Esophagus mucosa (tissue), 1 donor: Measurements from ENCODE around the gene MDFI. TPM values are rescaled to one million over a fixed set of nuclear protein-coding genes. Genes with fewer than 3 reads are reported as not detected.

Experiments used
- ATAC-seq: fragments of 200-7000 bp; cut with Tn5 transposase; one replicate; pipeline ENCODE4 v1.9.1; 2020
- total RNA-seq: library from RNA; stranded (reverse); gene quantifications from one replicate; pipeline ENCODE4 v1.2.4, GENCODE V29; 2023
- donor health status: DM: yes; HTN: yes; CAD: no.

Gene MDFI, protein sequence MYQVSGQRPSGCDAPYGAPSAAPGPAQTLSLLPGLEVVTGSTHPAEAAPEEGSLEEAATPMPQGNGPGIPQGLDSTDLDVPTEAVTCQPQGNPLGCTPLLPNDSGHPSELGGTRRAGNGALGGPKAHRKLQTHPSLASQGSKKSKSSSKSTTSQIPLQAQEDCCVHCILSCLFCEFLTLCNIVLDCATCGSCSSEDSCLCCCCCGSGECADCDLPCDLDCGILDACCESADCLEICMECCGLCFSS
- total RNA-seq, result 47.1 TPM

GRCh38 chr6:41638002-41638934, at the start of gene MDFI:
TSS of gene MDFI (plus strand) at chr6:41638468. CDS start at chr6:41638750, 282 bp downstream.
- ATAC-seq, result no peak

GRCh38 chr6:41589223-41589622, 49.0 kb upstream of the MDFI start:
- no peak for ATAC-seq

- no peak for ATAC-seq
These were observed 48.3 kb upstream of the MDFI start for GRCh38 chr6:41589636-41590622.

- no peak for ATAC-seq
These were observed 47.1 kb upstream of the MDFI start for GRCh38 chr6:41591122-41591521.

- ATAC-seq, result peak; percentile 64
These were observed 46.3 kb upstream of the MDFI start for GRCh38 chr6:41591859-41592502.

- no peak for ATAC-seq
These were observed 44.9 kb upstream of the MDFI start for GRCh38 chr6:41593406-41593805.

- no peak for ATAC-seq
These were observed 44.4 kb upstream of the MDFI start for GRCh38 chr6:41593839-41594238.

DNA sequence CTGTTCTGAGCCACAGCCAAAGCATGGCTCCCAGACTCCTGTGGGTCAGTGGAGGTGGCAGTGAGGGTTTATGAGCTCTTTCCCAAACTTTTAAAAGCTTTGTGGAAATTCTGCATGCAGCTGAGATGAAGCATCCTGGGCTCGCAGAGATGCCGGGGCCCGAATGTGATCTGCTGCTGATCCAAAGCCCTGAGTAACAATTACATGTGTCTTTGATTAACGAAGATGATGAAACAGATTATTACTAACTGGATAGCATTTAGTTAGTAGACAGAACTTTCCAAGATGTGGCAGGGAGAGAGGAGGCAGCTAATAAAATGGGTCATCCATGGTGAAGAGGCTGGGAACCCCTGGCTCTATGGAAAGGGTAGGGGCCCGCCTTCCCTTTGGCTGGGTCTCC, 43.9 kb upstream of the MDFI start:
- ATAC-seq, result no peak

DNA sequence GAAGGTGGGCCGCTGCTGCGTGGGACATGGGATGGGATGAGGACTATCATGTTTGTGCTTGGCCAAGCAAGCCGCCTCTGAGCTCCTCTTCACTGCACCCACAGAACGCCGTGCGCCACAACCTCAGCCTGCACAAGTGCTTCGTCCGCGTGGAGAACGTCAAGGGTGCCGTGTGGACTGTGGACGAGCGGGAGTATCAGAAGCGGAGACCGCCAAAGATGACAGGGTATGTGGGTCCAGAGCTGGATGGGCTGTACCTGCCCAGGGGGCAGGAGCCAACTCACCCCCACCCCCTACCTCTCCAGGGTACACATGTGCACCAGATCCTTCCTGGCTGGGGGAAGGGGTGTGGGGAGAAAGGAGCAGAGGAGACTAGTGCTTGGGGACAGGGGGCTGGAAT, 43.5 kb upstream of the MDFI start:
- no peak for ATAC-seq

DNA sequence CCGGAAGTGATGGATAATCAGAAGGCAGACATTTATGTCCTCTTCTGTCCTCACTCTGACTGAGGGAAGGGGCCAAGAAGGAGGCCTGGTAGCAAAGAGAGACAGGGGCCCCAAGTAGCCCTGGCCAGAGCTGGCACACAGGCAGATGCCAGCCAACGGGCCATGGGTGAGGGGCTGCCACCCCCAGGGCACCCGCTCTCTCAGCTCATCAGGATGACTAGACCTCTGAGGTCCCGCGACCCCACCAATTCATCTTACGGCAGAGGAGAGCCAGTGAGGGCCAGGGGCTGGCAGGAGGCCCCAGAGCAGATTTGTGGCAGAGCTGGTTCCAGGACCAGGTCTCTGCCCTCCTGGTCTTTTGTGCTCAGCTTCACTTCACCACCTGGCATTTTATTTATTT, 43.1 kb upstream of the MDFI start:
- no peak for ATAC-seq

- no peak for ATAC-seq
These were observed 42.1 kb upstream of the MDFI start for GRCh38 chr6:41596096-41596685.

- no peak for ATAC-seq
These were observed 41.5 kb upstream of the MDFI start for GRCh38 chr6:41596807-41597206.

- no peak for ATAC-seq
These were observed 40.8 kb upstream of the MDFI start for GRCh38 chr6:41597246-41598000.

DNA sequence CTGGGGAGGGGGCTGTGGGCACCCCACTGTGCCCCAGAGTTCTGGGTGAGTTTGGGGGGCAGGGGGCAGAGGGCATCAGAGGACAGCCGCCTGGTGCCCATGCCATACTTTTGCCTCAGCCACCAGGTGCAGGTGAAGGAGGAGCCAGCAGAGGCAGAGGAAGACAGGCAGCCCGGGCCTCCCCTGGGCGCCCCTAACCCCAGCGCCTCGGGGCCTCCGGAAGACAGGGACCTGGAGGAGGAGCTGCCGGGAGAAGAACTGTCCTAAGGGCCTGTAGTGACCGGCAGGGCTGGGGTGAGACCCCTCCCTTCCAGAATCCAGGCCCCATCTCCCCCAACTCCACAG, 39.6 kb upstream of the MDFI start:
- no peak for ATAC-seq

DNA sequence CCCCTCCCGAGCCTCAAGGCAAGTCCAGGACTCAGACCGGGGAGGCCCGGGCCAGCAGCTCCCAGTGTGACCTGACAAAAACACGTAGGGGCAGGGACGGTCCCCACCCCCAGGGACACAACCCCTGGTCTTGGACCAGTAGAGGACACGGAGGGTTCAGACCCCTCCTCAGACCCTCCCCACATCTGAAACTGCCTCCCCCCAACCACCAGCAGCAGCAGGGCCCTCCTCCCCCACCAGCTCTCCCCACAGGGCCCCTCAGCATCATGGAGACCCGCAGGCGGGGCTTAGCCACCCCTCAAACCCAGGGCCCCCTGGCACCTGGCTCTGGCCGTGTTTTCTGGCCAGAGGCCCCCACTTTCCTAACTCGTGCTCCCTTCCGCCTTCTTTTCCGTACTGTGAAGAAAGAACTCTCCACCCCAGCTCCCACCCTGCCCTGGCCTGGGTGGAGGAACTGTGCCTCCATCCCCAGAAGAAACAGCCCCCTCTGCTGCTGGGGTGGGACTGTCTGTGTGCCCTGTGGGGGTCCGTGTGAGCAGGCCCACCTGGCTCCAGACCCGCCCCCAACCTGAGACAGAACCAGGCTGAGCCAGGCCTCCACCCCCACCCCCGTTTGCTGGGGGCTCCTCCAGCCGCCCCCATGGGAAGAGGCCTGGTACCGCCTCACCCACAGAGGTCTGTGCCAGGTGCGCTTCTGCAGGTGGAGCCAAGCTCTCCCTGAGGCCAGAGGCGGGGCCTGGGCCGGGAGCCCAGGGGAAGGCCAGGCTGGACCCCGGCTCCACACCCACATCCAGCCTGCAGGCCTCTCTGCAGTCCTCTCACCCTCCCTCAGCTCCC, 39.0 kb upstream of the MDFI start:
- ATAC-seq, result no peak

GRCh38 chr6:41599852-41600445, 38.3 kb upstream of the MDFI start:
- ATAC-seq, result no peak

DNA sequence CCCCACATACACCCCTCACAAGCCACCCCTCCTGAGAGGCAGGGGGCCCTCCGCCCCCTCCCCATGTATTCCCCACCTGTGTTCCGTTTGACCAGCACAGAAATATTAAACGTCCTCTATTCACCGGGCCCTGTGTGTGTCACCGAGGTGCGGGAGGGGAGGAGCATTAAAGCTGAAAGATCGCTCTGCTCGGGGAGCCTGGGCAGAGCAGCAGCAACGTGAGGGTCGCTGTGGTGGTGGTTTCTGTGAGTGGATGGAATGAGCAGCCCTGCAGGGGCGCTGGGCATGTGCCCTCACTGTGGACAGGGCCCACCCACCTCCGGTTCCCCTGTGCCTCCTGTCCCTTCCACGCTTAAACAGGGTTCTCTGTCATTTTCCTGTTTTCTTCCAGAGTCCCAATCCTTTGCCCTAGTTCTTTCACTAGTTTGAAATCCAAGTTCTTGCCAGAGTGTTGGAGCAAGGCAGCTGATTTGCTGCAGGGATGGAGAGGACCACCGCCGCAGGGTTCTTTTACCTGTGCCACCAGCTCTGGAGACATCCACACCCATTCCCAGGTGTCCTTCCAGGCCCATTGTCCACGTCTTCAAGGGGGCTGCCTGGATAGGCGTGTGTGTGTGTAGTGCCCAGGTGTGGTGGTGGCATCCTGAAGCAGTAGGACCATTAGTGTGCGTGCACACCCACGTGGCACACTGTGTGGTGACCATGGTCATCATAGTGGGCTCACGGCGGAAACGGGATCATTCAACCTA, 37.6 kb upstream of the MDFI start:
- no peak for ATAC-seq

DNA sequence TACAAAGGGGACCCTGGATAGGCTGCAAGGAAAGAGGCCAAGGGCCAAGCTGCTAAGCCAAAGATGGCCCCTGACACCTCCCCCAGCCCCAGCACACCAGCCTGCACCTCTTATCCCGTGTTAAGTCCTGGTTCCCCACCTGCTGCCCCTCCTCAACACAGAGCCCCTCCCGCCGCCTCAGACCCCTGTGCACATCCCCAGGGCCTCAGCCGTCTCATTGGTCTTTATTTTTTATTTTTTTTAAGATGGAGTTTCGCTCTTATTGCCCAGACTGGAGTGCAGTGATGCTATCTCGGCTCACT, 37.1 kb upstream of the MDFI start:
- ATAC-seq, result no peak

GRCh38 chr6:41602422-41602743, 35.9 kb upstream of the MDFI start:
- ATAC-seq, result no peak
